Trophoblast cell (in vitro differentiated cells and primary cell): ENCODE measurements around the gene OPA1.

Experiments
- DNase-seq, 2 donors: peaks; one replicate each; pipeline ENCODE4 v3.0.0-alpha.2; 2016
- H2AFZ ChIP-seq: 2 replicates; pipeline ENCODE4 v1.6.1; 2013; ENCODE audit warnings: low read length, moderate library complexity, mild to moderate bottlenecking; ENCODE audit not compliant: insufficient read depth, poor library complexity
- H2AK5ac ChIP-seq: 2 replicates; pipeline ENCODE4 v1.6.1; 2013; ENCODE audit warnings: mild to moderate bottlenecking, low read length
- H2BK120ac ChIP-seq: 2 replicates; pipeline ENCODE4 v1.6.1; 2013; ENCODE audit warnings: low read length, mild to moderate bottlenecking, moderate library complexity; ENCODE audit not compliant: insufficient read depth, poor library complexity
- H2BK12ac ChIP-seq: 2 replicates; pipeline ENCODE4 v1.6.1; 2013; ENCODE audit warnings: mild to moderate bottlenecking, low read length, moderate library complexity
- H2BK5ac ChIP-seq: 2 replicates; pipeline ENCODE4 v1.6.1; 2013; ENCODE audit warnings: low read length, low read depth, moderate library complexity, mild to moderate bottlenecking; ENCODE audit not compliant: poor library complexity
- H3K14ac ChIP-seq: 2 replicates; pipeline ENCODE4 v1.6.1; 2013; ENCODE audit warnings: mild to moderate bottlenecking, low read length
- H3K18ac ChIP-seq: 2 replicates; pipeline ENCODE4 v1.6.1; 2013; ENCODE audit warnings: mild to moderate bottlenecking, low read length
- H3K23ac ChIP-seq: 2 replicates; pipeline ENCODE4 v1.6.1; 2013; ENCODE audit warnings: low read length
- H3K27ac ChIP-seq: 2 replicates; pipeline ENCODE4 v1.5.1; 2013; ENCODE audit warnings: low read depth, mild to moderate bottlenecking, inconsistent platforms, low read length, moderate library complexity
- H3K27me3 ChIP-seq: 2 replicates; pipeline ENCODE4 v1.6.1; 2013; ENCODE audit warnings: inconsistent platforms, mild to moderate bottlenecking, low read length, moderate library complexity; ENCODE audit not compliant: insufficient read depth
- H3K36me3 ChIP-seq, 2 experiments: 1 replicate in 1 of 2; 2 replicates in 1 of 2; pipeline ENCODE4 v1.6.1; 2013; ENCODE audit warnings: low read length in 2 of 2, mild to moderate bottlenecking in 2 of 2, moderate library complexity in 1 of 2; ENCODE audit not compliant: insufficient read depth in 2 of 2, control insufficient read depth in 1 of 2
- H3K4ac ChIP-seq: 2 replicates; pipeline ENCODE4 v1.6.1; 2013; ENCODE audit warnings: low read depth, mild to moderate bottlenecking, low read length, moderate library complexity
- H3K4me1 ChIP-seq, 2 experiments: 1 replicate in 1 of 2; 2 replicates in 1 of 2; pipeline ENCODE4 v1.6.1; 2013; ENCODE audit warnings: low read length in 2 of 2, mild to moderate bottlenecking in 2 of 2, moderate library complexity in 1 of 2; ENCODE audit not compliant: insufficient read depth in 2 of 2, control insufficient read depth in 1 of 2
- H3K4me2 ChIP-seq: 2 replicates; pipeline ENCODE4 v1.6.1; 2013; ENCODE audit warnings: inconsistent platforms, mild to moderate bottlenecking, low read length, moderate library complexity
- H3K4me3 ChIP-seq: 2 replicates; pipeline ENCODE4 v1.5.1; 2013; ENCODE audit warnings: mild to moderate bottlenecking, low read depth, low read length, inconsistent platforms
- H3K79me1 ChIP-seq: one replicate; pipeline ENCODE4 v1.6.1; 2013; ENCODE audit warnings: low read length
- H3K79me2 ChIP-seq: 2 replicates; pipeline ENCODE4 v1.6.1; 2013; ENCODE audit warnings: low read length, mild to moderate bottlenecking; ENCODE audit not compliant: control insufficient read depth, insufficient read depth, poor library complexity
- H3K9ac ChIP-seq: 2 replicates; pipeline ENCODE4 v1.6.1; 2013; ENCODE audit warnings: mild to moderate bottlenecking, low read length
- H3K9me3 ChIP-seq: 2 replicates; pipeline ENCODE4 v1.6.1; 2013; ENCODE audit warnings: low read depth, mild to moderate bottlenecking, control low read depth, inconsistent platforms, low read length; ENCODE audit not compliant: insufficient read depth
- H4K12ac ChIP-seq: 2 replicates; pipeline ENCODE4 v1.6.1; 2013; ENCODE audit warnings: low read depth, mild to moderate bottlenecking, low read length, moderate library complexity
- H4K8ac ChIP-seq: 2 replicates; pipeline ENCODE4 v1.6.1; 2013; ENCODE audit warnings: low read depth, mild to moderate bottlenecking, low read length, moderate library complexity
- H4K91ac ChIP-seq: one replicate; pipeline ENCODE4 v1.6.1; 2013; ENCODE audit warnings: low read depth, mild to moderate bottlenecking, low read length, moderate library complexity
- WGBS: extraction: QIAGEN DNeasy Blood & Tissue Kit; methylation state at CpG from one replicate; pipeline ENCODE4 v1.1.7; 2013; ENCODE audit warnings: missing lambda C conversion rate; ENCODE audit not compliant: insufficient read length, insufficient coverage; ENCODE audit errors: extremely low coverage; 5-methylcytosine and 5-hydroxymethylcytosine counted together

The OPA1 gene

DNA sequence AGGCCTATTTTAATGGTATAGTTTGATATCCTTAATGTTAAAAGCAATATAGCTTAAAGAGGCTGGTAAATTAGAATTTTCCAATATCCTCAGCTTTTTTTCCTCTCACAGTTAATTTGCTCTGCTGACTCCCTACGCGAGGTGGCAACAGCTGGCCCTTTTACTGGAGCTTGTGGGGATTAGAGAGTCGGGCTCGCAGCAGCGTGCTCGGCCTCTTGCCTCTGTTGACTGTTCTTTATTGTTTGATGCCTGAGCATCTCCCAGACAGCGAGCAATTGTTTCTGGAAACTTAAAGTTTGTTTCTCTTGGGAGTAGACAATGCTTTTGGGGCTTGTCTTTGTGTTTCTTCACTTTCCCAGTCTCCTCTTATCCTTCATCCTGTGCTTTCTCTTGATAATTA lies 80.8 kb downstream of the OPA1 start:
- peaks cover 0 to 4% of the 10 kb centered on the region in 2 experiments for H3K36me3 ChIP-seq
- H3K4me3 ChIP-seq: no peak overlapping the region
- no peak overlapping the region for H3K18ac ChIP-seq
- no peak overlapping the region for H4K91ac ChIP-seq
- no peaks in the 10 kb centered on the region for H3K79me1 ChIP-seq
- no peak overlapping the region for H2BK12ac ChIP-seq
- H2AK5ac ChIP-seq: no peak overlapping the region
- H3K9me3 ChIP-seq: no peaks in the 10 kb centered on the region
- no peak overlapping the region for H2BK120ac ChIP-seq
- H3K9ac ChIP-seq: no peak overlapping the region
- no peak overlapping the region for H3K27ac ChIP-seq
- peak overlapping the region; percentile 30 for H4K12ac ChIP-seq
- no peaks in the 10 kb centered on the region for H3K79me2 ChIP-seq
- H3K14ac ChIP-seq: no peak overlapping the region
- no peak overlapping the region for H3K4me2 ChIP-seq
- no peak overlapping the region for H2AFZ ChIP-seq
- no peak for DNase-seq
- WGBS: no CpG with 5 or more reads among the region's 7 CpGs
- no peak overlapping the region for H4K8ac ChIP-seq
- no peak overlapping the region for H3K23ac ChIP-seq
- H3K4ac ChIP-seq: no peak overlapping the region
- no peaks in the 10 kb centered on the region for H3K4me1 ChIP-seq
- H2BK5ac ChIP-seq: no peak overlapping the region
- no peaks in the 10 kb centered on the region for H3K27me3 ChIP-seq

DNA sequence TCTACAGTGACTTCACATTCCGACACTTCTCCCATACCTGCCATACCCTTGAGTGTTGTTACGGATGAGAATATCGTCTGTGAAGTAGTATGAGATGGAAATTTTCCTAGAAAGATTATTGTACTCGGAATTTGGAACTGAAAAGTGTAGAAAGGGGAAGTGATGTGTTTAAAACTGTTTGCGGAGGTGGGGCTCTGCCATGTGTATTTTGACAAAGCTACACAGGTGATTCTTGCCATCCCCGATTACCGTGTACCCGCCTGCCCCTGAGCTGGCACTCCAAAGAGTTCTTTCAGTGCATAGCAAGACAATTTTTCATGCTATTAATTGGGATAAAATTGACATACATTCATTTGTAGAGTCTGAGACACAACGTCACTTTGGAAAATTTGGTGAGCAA lies 81.7 kb downstream of the OPA1 start:
- H4K12ac ChIP-seq: no peak overlapping the region
- no peak overlapping the region for H2BK5ac ChIP-seq
- H3K4ac ChIP-seq: no peak overlapping the region
- peaks cover 0 to 2% of the 10 kb centered on the region in 2 experiments for H3K36me3 ChIP-seq
- no peak for DNase-seq
- H3K27ac ChIP-seq: no peak overlapping the region
- H3K4me1 ChIP-seq: no peaks in the 10 kb centered on the region
- no peaks in the 10 kb centered on the region for H3K79me2 ChIP-seq
- no peak overlapping the region for H3K14ac ChIP-seq
- H3K9ac ChIP-seq: no peak overlapping the region
- H3K79me1 ChIP-seq: no peaks in the 10 kb centered on the region
- H3K23ac ChIP-seq: no peak overlapping the region
- no peaks in the 10 kb centered on the region for H3K9me3 ChIP-seq
- H4K91ac ChIP-seq: no peak overlapping the region
- H2AFZ ChIP-seq: no peak overlapping the region
- H3K4me3 ChIP-seq: no peak overlapping the region
- WGBS: no CpG with 5 or more reads among the region's 9 CpGs
- no peak overlapping the region for H4K8ac ChIP-seq
- H2BK120ac ChIP-seq: no peak overlapping the region
- no peak overlapping the region for H3K4me2 ChIP-seq
- no peak overlapping the region for H3K18ac ChIP-seq
- no peak overlapping the region for H2AK5ac ChIP-seq
- H3K27me3 ChIP-seq: no peaks in the 10 kb centered on the region
- no peak overlapping the region for H2BK12ac ChIP-seq

DNA sequence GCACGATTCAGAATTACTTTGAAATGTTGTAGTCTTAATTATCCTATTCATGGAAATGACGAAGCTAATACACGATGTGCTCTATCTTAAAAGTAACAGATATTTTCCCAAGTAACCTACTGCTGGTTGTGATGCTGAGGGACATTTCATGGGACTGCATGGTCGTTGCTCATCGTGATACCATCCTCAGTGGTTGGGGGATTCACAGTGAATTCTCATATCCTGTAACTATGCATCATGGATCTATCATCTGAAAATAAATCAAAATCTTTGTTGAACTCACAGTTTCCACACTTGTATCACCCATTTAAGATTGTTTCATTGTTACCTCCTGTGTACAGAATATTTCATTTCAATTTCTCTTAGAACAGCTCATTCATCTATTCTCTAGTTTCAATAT lies 84.7 kb downstream of the OPA1 start:
- WGBS: no CpG with 5 or more reads among the region's 5 CpGs
- H2BK12ac ChIP-seq: no peak overlapping the region
- H3K9ac ChIP-seq: no peak overlapping the region

DNA sequence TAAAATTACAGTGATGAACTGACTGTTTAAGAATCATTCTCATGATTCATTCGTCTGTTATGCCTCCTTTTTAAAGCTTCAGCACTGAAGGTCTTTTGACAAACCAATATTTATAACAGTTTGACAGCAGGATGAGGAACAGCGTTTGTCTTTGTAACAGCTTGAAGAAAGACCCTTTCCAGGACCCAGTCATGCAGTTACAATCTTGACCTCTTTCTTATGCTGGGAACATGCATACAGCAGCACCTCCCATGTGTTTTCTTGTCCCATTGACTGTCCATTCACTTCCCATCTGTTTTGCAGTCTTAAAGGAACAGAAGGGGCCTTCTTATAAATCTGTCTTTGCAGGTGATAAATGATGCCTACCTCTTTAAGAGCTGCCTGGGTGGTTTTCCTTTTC lies 87.2 kb downstream of the OPA1 start:
- H3K14ac ChIP-seq: no peak overlapping the region
- no peak for DNase-seq
- no peak overlapping the region for H3K27ac ChIP-seq
- no peak overlapping the region for H4K12ac ChIP-seq
- no peak overlapping the region for H4K8ac ChIP-seq
- no peaks in the 10 kb centered on the region for H3K79me1 ChIP-seq
- no peaks in the 10 kb centered on the region for H3K4me1 ChIP-seq
- WGBS: no CpG with 5 or more reads among the region's 2 CpGs
- H2BK5ac ChIP-seq: no peak overlapping the region
- no peaks in the 10 kb centered on the region for H3K9me3 ChIP-seq
- H3K4me2 ChIP-seq: no peak overlapping the region
- H3K9ac ChIP-seq: no peak overlapping the region
- H3K27me3 ChIP-seq: no peaks in the 10 kb centered on the region
- H3K18ac ChIP-seq: no peak overlapping the region
- H2BK12ac ChIP-seq: no peak overlapping the region
- H3K79me2 ChIP-seq: no peaks in the 10 kb centered on the region
- H3K4ac ChIP-seq: no peak overlapping the region
- H3K23ac ChIP-seq: no peak overlapping the region
- H4K91ac ChIP-seq: no peak overlapping the region
- no peak overlapping the region for H3K4me3 ChIP-seq
- H2AK5ac ChIP-seq: no peak overlapping the region
- H2BK120ac ChIP-seq: no peak overlapping the region
- H2AFZ ChIP-seq: no peak overlapping the region
- peaks cover 1 to 2% of the 10 kb centered on the region in 2 experiments for H3K36me3 ChIP-seq

More for the DNA sequence above, 84.7 kb downstream of the OPA1 start:
- Histone ChIP-seq H3K36me3 (peaks cover 0 to 2% of the 10 kb centered on the region in 2 experiments), H3K9me3 (no peaks in the 10 kb centered on the region), H2AK5ac (no peak overlapping the region), H4K8ac (no peak overlapping the region), H3K14ac (no peak overlapping the region), H3K23ac (no peak overlapping the region), H3K4me2 (no peak overlapping the region), H4K12ac (no peak overlapping the region), H3K79me1 (no peaks in the 10 kb centered on the region), H3K4ac (no peak overlapping the region), H3K27me3 (no peaks in the 10 kb centered on the region), H3K27ac (no peak overlapping the region), H3K18ac (no peak overlapping the region), H3K79me2 (no peaks in the 10 kb centered on the region), H3K4me3 (no peak overlapping the region), H3K4me1 (no peaks in the 10 kb centered on the region), H2AFZ (no peak overlapping the region), H2BK120ac (no peak overlapping the region), H2BK5ac (no peak overlapping the region), H4K91ac (no peak overlapping the region)
- no peak for DNase-seq
